T-helper 1 cell treated with Interleukin-12 subunit alpha and Interleukin-12 subunit beta and Interleukin-4 antibody, amounts not matched to agents 30 ng/mL and 1 ng/mL, for 36 hours (primary cell): Measurements from ENCODE around the gene OR2AE1. TPM values are rescaled to one million over a fixed set of nuclear protein-coding genes. Genes with fewer than 3 reads are reported as not detected.
"Not testable (repeated sequence)": the region's sequence is repeated elsewhere in the genome, so short reads cannot be mapped to it uniquely, and the experiment has no call there.

ENCODE experiments used
- intact Hi-C: fragments of 100-400 bp; cut with micrococcal nuclease; formaldehyde crosslinking; loops from one replicate; pipeline ENCODE4 v1.15.1; 2024
- total RNA-seq: library from RNA; stranded (reverse); gene quantifications from 2 replicates; pipeline ENCODE4 v1.2.3, GENCODE V29; 2022

OR2AE1 gene
- total RNA-seq, result 0.39 and 0.59 TPM in 2 replicates

- intact Hi-C loops, result no loop called here
Measured at GRCh38 chr7:99876933-99877332, at the start of gene OR2AE1. OR2AE1 (minus strand) TSS chr7:99877033; CDS start chr7:99877033, 0 bp downstream.

- intact Hi-C loops, result no loop called here
Measured at GRCh38 chr7:99926321-99926720, 49.5 kb upstream of the OR2AE1 start.

DNA sequence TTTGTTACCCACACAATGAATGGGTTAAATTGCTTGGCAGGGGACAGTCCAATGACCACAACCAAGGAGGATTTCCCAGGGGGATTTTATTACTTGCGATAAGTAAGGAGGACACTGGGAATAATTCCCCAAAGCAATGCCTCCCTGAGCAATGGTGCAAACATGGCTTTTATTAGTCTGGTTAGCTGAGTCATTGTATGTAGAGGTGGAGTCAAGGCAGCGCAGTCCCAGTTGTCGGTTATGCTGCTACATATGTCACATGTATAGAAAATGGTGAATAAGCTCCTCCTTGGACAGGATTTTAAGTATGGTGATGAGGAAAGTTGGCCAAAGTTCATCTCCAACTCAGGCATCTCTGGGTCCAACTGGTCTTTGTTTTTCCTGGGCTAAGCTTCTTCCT, 46.4 kb upstream of the OR2AE1 start:
- intact Hi-C loops, result no loop called here

DNA sequence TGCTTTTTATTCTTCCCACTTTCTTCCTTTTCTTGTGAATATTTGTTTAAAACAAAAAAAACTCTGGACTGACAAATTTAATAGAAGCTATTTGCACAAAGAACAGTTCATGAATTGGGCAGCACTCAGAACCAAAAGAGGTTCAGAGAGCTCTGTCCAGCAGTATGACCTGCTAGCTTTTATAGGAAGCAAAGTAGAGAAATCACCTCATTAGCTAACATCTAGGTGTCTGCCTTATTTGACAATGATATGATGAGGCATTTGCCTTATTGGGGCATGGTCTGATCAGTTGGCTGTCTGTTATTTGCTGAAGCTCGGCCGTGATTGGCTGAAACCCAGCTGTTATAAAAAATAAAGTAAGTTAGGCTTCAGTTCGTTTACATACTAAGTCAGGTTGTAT, 43.3 kb upstream of the OR2AE1 start:
- intact Hi-C loops, result no loop called here

GRCh38 chr7:99919814-99920112, 42.9 kb upstream of the OR2AE1 start:
- intact Hi-C loops, result loop anchor here (1.0 to 10.0 kb wide), 11 partner anchors 96 to 958 kb away; partner anchors contain the start of genes CNPY4, FAM200A, GIGYF1 and SRRT

GRCh38 chr7:99918959-99919813, 42.4 kb upstream of the OR2AE1 start, which contains the start of gene TRIM4:
TRIM4 (minus strand) TSS chr7:99919530; CDS start chr7:99919401, 129 bp downstream.
- intact Hi-C loops, result loop anchor here (1.0 to 10.0 kb wide), 11 partner anchors 96 to 958 kb away; partner anchors contain the start of genes CNPY4, FAM200A, GIGYF1 and SRRT

DNA sequence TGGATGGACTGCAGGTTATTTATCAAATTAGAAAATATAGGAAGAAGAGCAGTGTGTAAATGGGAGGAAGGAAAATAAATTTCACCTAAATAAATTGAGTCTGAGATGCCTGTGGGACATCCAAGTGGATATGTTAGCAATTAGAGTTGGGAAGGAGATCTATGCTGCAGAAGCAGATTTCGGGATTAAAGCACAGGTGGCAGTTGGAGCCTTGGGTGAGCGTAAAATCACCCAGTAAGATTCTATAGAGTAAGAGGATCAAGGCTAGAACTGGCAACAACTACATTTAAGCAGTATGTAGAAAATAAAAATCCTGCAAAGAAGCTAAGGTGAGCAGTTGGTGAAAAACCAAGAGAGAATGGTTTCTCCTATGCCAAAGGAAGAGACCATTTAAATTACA, 34.1 kb upstream of the OR2AE1 start:
- intact Hi-C loops, result loop anchor here (10.0 kb wide), 1 partner anchor 784 kb away; the partner anchor contains the start of gene GIGYF1

DNA sequence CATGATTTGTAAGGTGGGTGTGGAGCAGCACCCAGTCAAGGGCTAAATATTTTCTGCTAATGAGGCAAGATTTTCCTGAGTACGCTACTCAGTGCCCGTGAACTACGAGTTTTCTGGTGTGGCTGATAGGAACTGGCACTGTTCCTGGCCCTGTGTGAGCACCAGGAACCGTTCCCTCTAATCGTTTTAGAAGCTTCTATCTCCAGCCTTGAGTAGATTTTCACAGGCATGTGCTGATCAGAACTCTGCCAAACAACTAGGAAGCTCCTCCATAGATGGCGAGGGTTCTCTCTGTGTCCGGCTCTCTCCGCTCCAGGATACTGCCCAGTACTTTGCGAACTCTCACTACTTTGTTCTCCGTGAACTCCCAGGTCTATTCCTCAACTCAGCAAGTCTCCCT, 24.7 kb upstream of the OR2AE1 start:
- intact Hi-C loops, result no loop called here

GRCh38 chr7:99899830-99900519, 23.1 kb upstream of the OR2AE1 start:
- intact Hi-C loops, result no loop called here

DNA sequence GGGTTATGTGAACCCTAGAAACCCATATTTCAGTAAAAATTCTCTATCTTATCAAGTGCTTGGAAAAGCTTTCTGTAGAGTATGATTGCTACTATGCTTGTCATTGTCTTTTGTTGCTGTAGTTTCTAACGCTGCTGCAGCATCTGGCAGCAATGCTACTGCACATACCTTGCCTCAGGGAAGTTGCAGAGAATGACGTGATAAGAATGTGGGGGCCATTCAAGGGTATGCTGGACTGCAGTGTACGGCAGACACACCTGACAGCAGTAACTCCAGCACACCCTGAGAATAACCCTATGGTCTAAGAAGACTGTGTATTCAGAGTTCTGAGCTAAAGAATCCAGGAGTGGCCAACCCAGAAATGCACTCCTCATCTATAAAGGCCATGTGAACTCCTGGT, 22.0 kb upstream of the OR2AE1 start:
- intact Hi-C loops, result no loop called here

- intact Hi-C loops, result no loop called here
Measured at GRCh38 chr7:99898023-99898357, 21.2 kb upstream of the OR2AE1 start.

DNA sequence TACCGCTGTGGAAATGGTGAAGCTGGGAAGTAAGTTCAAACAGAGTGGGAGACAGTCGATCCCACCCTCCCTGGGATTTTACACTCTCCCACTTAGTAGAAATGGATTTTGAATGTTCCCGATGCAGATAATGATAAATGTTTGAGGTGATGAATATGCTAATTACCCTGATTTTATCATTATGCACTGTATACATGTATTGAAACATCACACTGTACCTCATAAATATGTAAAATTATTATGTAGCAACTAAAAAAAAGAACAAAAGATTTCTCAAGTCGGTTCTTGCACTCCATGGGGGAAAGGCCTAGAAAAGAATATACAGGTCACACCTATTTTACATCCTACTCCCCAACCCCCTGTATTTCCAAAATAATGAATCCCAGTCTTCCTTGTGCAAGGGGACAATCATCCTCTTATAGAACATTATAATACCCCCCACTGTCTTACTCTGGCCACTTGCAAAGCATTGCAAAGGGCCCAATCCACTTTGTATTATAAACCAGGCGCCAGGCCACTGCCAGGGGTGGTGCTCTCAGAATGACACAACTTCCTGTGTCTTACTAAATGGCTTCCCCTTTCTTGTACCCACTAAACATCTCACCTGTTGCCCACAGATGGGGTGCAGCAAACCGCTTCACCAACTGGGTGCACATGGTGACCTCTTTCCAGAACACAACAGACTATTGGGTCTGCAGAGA, 20.6 kb upstream of the OR2AE1 start:
- intact Hi-C loops, result no loop called here

DNA sequence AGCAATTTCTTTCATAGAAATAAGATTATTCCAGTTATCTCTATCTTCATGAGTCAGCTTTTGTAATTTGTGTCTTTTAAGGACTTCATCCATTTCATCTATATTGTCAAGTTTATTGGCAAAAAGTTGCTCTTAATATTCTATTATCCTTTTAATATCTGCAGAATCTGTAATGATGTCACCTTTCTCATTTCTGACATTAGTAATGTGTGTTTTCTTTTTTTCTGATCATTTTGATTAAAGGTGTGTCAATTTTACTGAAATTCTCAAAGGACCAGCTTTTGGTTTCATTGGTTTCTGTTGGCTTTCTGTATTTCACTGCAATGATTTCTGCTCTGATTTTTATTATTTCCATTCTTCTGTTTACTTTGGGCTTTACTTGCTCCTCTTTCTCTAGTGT, 17.9 kb upstream of the OR2AE1 start:
- intact Hi-C loops, result no loop called here

DNA sequence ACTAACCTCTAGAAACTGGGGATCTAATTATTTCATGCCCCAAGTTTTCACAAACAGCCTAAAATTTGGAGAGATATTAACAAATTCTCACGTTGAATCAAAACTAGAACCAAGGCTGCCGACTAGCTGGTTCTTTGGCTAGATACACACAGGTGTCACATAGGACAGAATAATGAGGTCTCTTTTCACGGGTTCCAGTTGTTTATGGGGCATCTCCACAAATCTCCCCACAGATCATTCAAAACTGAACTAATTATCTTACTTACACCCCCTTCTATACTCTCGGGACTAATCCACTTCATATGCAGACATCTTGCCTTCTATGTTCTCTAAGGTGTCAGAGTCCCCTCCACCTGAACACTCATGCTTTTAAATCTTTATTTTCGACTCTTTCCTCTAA, 16.4 kb upstream of the OR2AE1 start:
- intact Hi-C loops, result no loop called here

- intact Hi-C loops, result not testable (repeated sequence)
Measured at GRCh38 chr7:99890348-99890747, 13.5 kb upstream of the OR2AE1 start.

- intact Hi-C loops, result not testable (repeated sequence)
Measured at GRCh38 chr7:99888366-99888765, 11.5 kb upstream of the OR2AE1 start.

DNA sequence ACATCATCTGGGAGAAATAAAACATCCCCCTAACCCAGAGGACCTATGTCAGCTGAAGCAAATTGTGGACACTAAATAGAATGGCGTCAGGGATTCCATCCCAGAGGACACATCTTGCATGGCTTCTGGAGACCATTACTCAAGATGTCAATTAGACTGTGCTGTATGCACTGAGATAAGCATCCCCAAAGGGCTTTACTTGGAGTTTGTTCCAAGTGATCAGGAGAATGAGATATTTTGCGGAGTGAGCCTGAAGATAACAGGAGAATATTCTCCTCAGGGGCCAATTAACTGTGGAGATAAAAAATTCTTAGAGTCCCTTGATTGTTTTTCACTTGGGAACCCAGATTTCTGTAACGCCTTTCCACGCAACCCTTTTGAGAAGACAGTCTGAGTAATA, 4.5 kb upstream of the OR2AE1 start:
- intact Hi-C loops, result no loop called here

GRCh38 chr7:99876491-99876890, 342 bp downstream of the OR2AE1 start:
- intact Hi-C loops, result no loop called here

- intact Hi-C loops, result no loop called here
Measured at GRCh38 chr7:99868246-99868645, 8.6 kb downstream of the OR2AE1 start.

DNA sequence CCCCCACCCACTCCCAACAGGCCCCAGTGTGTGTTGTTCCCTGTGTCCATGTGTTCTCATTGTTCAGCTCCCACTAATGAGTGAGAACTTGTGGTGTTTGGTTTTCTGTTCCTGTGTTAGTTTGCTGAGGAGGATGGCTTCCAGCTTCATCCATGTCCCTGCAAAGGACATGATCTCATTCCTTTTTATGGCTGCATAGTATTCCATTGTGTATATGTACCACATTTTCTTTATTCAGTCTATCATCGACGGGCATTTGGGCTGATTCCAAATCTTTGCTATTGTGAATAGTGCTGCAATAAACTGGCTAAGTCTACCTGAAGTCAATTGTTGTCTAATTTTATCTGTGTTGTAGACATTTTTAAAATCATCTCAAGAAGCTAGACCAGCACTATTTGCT, 9.4 kb downstream of the OR2AE1 start:
- intact Hi-C loops, result not testable (repeated sequence)

GRCh38 chr7:99863847-99864440, 12.9 kb downstream of the OR2AE1 start:
- intact Hi-C loops, result no loop called here
